Measurements from ENCODE around the gene ST6GAL1.
"Not testable (repeated sequence)": the region's sequence is repeated elsewhere in the genome, so short reads cannot be mapped to it uniquely, and the experiment has no call there.

Gene ST6GAL1

GRCh38 chr3:187054433-187054832 is 124.1 kb downstream of the ST6GAL1 start:
- not testable (repeated sequence) for DNase-seq

- not testable (repeated sequence) for DNase-seq
Measured at GRCh38 chr3:187057803-187058202, 127.5 kb downstream of the ST6GAL1 start.

- no peak for DNase-seq
Measured at GRCh38 chr3:187061748-187062147, 131.4 kb downstream of the ST6GAL1 start.

GRCh38 chr3:187062526-187063177 is 132.3 kb downstream of the ST6GAL1 start:
- no peak for DNase-seq

GRCh38 chr3:187063286-187064121 is 133.2 kb downstream of the ST6GAL1 start:
- no peak for DNase-seq

- no peak for DNase-seq
Measured at GRCh38 chr3:187064210-187065115, 134.1 kb downstream of the ST6GAL1 start.

- DNase-seq = peak in 3 of 4 experiments; percentile 13 to 21 (median 16)
Measured at GRCh38 chr3:187066228-187066995, 136.1 kb downstream of the ST6GAL1 start.

GRCh38 chr3:187068787-187069186 is 138.5 kb downstream of the ST6GAL1 start:
- no peak for DNase-seq

GRCh38 chr3:187069857-187070516 is 139.7 kb downstream of the ST6GAL1 start:
- DNase-seq = no peak

GRCh38 chr3:187072102-187072501 is 141.8 kb downstream of the ST6GAL1 start:
- no peak for DNase-seq

- DNase-seq = no peak
Measured at GRCh38 chr3:187072511-187072910, 142.2 kb downstream of the ST6GAL1 start.

GRCh38 chr3:187073581-187074098 is 143.3 kb downstream of the ST6GAL1 start:
- no peak for DNase-seq

GRCh38 chr3:187074846-187075245 is 144.5 kb downstream of the ST6GAL1 start:
- no peak for DNase-seq

GRCh38 chr3:187076297-187076696 is 146.0 kb downstream of the ST6GAL1 start:
- DNase-seq = no peak

- no peak for DNase-seq
Measured at GRCh38 chr3:187077085-187077484, 146.8 kb downstream of the ST6GAL1 start.

- no peak for DNase-seq
Measured at GRCh38 chr3:187077537-187077936, 147.2 kb downstream of the ST6GAL1 start.

GRCh38 chr3:187079090-187080022 is 149.0 kb downstream of the ST6GAL1 start:
- DNase-seq = no peak

- DNase-seq = no peak
Measured at GRCh38 chr3:187080799-187081450, 150.6 kb downstream of the ST6GAL1 start.

GRCh38 chr3:187082758-187083375 is 152.5 kb downstream of the ST6GAL1 start:
- no peak for DNase-seq

All from activated CD4-positive, CD25-positive, alpha-beta regulatory T cell (primary cell).